ENCODE data around the gene NOB1.

GRCh38 chr16:69720822-69721430 is 33.8 kb downstream of the NOB1 start:
- no peak for TF ChIP-seq POLR2A (IDR thresholded peaks at IDR 0.05)
- TF ChIP-seq, protein P1, sequence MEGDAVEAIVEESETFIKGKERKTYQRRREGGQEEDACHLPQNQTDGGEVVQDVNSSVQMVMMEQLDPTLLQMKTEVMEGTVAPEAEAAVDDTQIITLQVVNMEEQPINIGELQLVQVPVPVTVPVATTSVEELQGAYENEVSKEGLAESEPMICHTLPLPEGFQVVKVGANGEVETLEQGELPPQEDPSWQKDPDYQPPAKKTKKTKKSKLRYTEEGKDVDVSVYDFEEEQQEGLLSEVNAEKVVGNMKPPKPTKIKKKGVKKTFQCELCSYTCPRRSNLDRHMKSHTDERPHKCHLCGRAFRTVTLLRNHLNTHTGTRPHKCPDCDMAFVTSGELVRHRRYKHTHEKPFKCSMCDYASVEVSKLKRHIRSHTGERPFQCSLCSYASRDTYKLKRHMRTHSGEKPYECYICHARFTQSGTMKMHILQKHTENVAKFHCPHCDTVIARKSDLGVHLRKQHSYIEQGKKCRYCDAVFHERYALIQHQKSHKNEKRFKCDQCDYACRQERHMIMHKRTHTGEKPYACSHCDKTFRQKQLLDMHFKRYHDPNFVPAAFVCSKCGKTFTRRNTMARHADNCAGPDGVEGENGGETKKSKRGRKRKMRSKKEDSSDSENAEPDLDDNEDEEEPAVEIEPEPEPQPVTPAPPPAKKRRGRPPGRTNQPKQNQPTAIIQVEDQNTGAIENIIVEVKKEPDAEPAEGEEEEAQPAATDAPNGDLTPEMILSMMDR (IDR thresholded peaks at IDR 0.05): no peak
